GM19463 (cell line): ENCODE results near the gene UBE2D1.
A peak's percentile ranks its signal among the peaks of the same experiment; 100 is the strongest.

ENCODE experiments used
- ATAC-seq: cut with Tn5 transposase; IDR thresholded peaks from one replicate; pipeline ENCODE4 v1.9.1; 2021; ENCODE audit warnings: mild to moderate bottlenecking, moderate library complexity; ENCODE audit not compliant: unreplicated experiment

The UBE2D1 gene

GRCh38 chr10:58336242-58336641 is 1.4 kb downstream of the UBE2D1 start:
- ATAC-seq: no peak

- ATAC-seq: no peak
Observed at GRCh38 chr10:58341422-58341821, 6.6 kb downstream of the UBE2D1 start.

- no peak for ATAC-seq
Observed at GRCh38 chr10:58341947-58342346, 7.1 kb downstream of the UBE2D1 start.

GRCh38 chr10:58347967-58348366 is 13.2 kb downstream of the UBE2D1 start:
- ATAC-seq: no peak

GRCh38 chr10:58348571-58349033 is 13.8 kb downstream of the UBE2D1 start:
- ATAC-seq: no peak

GRCh38 chr10:58350023-58350422 is 15.2 kb downstream of the UBE2D1 start:
- no peak for ATAC-seq

GRCh38 chr10:58350619-58351323 is 16.0 kb downstream of the UBE2D1 start:
- no peak for ATAC-seq

GRCh38 chr10:58351616-58352578 is 17.1 kb downstream of the UBE2D1 start:
- ATAC-seq: no peak

- no peak for ATAC-seq
Observed at GRCh38 chr10:58352956-58353610, 18.3 kb downstream of the UBE2D1 start.

- ATAC-seq: no peak
Observed at GRCh38 chr10:58356756-58357155, 21.9 kb downstream of the UBE2D1 start.

- ATAC-seq: no peak
Observed at GRCh38 chr10:58358314-58358933, 23.6 kb downstream of the UBE2D1 start.

- no peak for ATAC-seq
Observed at GRCh38 chr10:58358947-58359346, 24.1 kb downstream of the UBE2D1 start.

GRCh38 chr10:58359541-58359940 is 24.7 kb downstream of the UBE2D1 start:
- ATAC-seq: no peak

GRCh38 chr10:58360412-58361004 is 25.7 kb downstream of the UBE2D1 start:
- ATAC-seq: no peak

GRCh38 chr10:58361353-58361752 is 26.5 kb downstream of the UBE2D1 start:
- no peak for ATAC-seq

GRCh38 chr10:58362027-58362789 is 27.4 kb downstream of the UBE2D1 start:
- ATAC-seq: no peak

GRCh38 chr10:58367069-58367468 is 32.3 kb downstream of the UBE2D1 start:
- ATAC-seq: no peak

GRCh38 chr10:58371473-58371872 is 36.7 kb downstream of the UBE2D1 start:
- no peak for ATAC-seq

- peak; percentile 71 for ATAC-seq
Observed at GRCh38 chr10:58372607-58373441, 38.0 kb downstream of the UBE2D1 start.
